Pancreas (tissue), 10 donors: ENCODE results near the gene GABBR2. TPM values are rescaled to one million over a fixed set of nuclear protein-coding genes. Genes with fewer than 3 reads are reported as not detected.
"Not testable (repeated sequence)": the region's sequence is repeated elsewhere in the genome, so short reads cannot be mapped to it uniquely, and the experiment has no call there.

ENCODE experiments used
- ATAC-seq, 4 donors: fragments of 200-7000 bp; cut with Tn5 transposase; one replicate each; pipeline versions ENCODE4 v1.8.0 to v1.9.1; 2020; ENCODE audit warnings: mild to moderate bottlenecking in 4 of 4, moderate library complexity in 4 of 4
- DNase-seq, 6 donors: peaks; one replicate each; pipeline ENCODE4 v3.0.0-alpha.2; 2020
- FAIRE-seq: peaks from 2 replicates; lab custom pipeline; 2012; peaks lifted over from hg19 to GRCh38; lab: Jason Lieb, UNC
- H3K27ac ChIP-seq, 4 donors: fragments of 200-600 bp; sonication (generic); 1 replicate in 3 of 4; 2 replicates in 1 of 4; pipeline versions ENCODE4 v1.5.0 to v1.8.0; 2020
- H3K27me3 ChIP-seq, 4 donors: fragments of 200-600 bp; one replicate each; pipeline ENCODE4 v1.8.0; 2021
- H3K36me3 ChIP-seq, 3 donors: fragments of 200-600 bp; sonication (generic) in 1 of 3; one replicate each; pipeline versions ENCODE4 v1.5.0 to v1.8.0; 2020 to 2021
- H3K4me1 ChIP-seq, 3 donors: fragments of 200-600 bp; one replicate each; pipeline ENCODE4 v1.8.0; 2021
- H3K4me3 ChIP-seq, 4 donors: fragments of 200-600 bp; sonication (generic) in 2 of 4; one replicate each; pipeline versions ENCODE4 v1.5.0 to v1.8.0; 2020 to 2021
- H3K9me3 ChIP-seq, 4 donors: fragments of 200-600 bp; one replicate each; pipeline ENCODE4 v1.8.0; 2021
- WGBS, 2 donors: extraction: QIAGEN DNeasy Blood & Tissue Kit; methylation state at CpG; one replicate each; pipeline ENCODE4 v1.1.7; 2013; 5-methylcytosine and 5-hydroxymethylcytosine counted together
- intact Hi-C, 3 donors: fragments of 100-400 bp; cut with DNase I; formaldehyde crosslinking; loops; one replicate each; pipeline versions ENCODE4 v1.11.1 to v1.14.2; 2022
- polyA plus RNA-seq, 2 donors: library from polyadenylated mRNA; stranded (reverse); fragments of 200-250 nt; gene quantifications; one replicate each; pipeline ENCODE4 v1.2.3, GENCODE V29; 2013
- total RNA-seq, 6 donors: library from RNA; stranded (reverse); fragmentation: NEBNext Ultra II Directional in 4 of 6; extraction: Animal tissue kit (Norgen Biotek cat#: 25700) in 4 of 6; gene quantifications; one replicate each; pipeline versions ENCODE4 v1.2.1 to v1.2.4, GENCODE V29; 2021 to 2023
- TF ChIP-seq, protein P1 (sequence below), 4 donors: fragments of 200-600 bp; sonication (generic) in 3 of 4; IDR thresholded peaks; one replicate each; pipeline versions ENCODE4 v1.5.0 to v1.8.0; 2021; ENCODE audit warnings: antibody characterized with exemption in 4 of 4
- donor health status: healthy with polysubstance abuse.
- donor health status: DM: no; HTN: no; CAD: no; lungs with moderate emphysema.
- donor health status: DM: no; HTN: no; CAD: no.
- donor health status: control.
- donor health status: control.
- donor health status: Bipolar disorder and iron deficiency.
- donor health status: DM: yes; HTN: yes; CAD: no.
- donor health status: DM: no; HTN: no; CAD: no.
- donor health status: DM: no; HTN: no; CAD: no.
- donor health status: DM: yes; HTN: yes; CAD: no.

The GABBR2 gene
- total and polyA plus RNA-seq, 8 donors = 0.04 to 0.14 (median 0.07) TPM; not detected in 4

GRCh38 chr9:98285446-98285845 is 423.3 kb downstream of the GABBR2 start:
- H3K4me1 ChIP-seq = no peaks in the 10 kb centered on the region
- ATAC-seq (no peak), FAIRE-seq (no peak), DNase-seq (no peak)
- no peaks in the 10 kb centered on the region for H3K27me3 ChIP-seq
- intact Hi-C loops = no loop called here
- H3K36me3 ChIP-seq = no peaks in the 10 kb centered on the region
- H3K27ac ChIP-seq = no peak overlapping the region
- no peaks in the 10 kb centered on the region for H3K9me3 ChIP-seq
- TF ChIP-seq, protein P1, sequence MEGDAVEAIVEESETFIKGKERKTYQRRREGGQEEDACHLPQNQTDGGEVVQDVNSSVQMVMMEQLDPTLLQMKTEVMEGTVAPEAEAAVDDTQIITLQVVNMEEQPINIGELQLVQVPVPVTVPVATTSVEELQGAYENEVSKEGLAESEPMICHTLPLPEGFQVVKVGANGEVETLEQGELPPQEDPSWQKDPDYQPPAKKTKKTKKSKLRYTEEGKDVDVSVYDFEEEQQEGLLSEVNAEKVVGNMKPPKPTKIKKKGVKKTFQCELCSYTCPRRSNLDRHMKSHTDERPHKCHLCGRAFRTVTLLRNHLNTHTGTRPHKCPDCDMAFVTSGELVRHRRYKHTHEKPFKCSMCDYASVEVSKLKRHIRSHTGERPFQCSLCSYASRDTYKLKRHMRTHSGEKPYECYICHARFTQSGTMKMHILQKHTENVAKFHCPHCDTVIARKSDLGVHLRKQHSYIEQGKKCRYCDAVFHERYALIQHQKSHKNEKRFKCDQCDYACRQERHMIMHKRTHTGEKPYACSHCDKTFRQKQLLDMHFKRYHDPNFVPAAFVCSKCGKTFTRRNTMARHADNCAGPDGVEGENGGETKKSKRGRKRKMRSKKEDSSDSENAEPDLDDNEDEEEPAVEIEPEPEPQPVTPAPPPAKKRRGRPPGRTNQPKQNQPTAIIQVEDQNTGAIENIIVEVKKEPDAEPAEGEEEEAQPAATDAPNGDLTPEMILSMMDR (IDR thresholded peaks at IDR 0.05) = no peak
- no peak overlapping the region for H3K4me3 ChIP-seq
- WGBS, 2 donors = 58 to 62% methylated on average over 4 of the region's 4 CpGs

DNA sequence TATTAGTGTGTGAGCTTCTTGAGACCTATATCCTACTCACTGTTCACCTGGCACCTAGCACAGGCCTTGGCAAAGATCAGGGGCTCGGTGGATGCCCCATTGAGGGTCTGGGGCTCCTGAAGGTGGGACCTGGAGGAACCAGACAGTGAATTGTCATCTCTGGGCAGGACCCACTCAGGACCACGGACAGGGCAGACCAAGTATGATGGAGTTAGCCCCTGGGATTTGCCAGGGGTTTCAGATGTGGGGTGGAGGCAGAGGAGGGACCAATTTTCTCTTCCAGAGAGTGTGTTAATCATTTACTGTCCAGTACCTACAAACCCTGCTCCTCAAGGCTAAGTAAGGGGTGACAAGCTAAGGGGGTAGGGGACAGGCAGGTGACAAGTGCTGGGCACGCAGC is 424.0 kb downstream of the GABBR2 start:
- intact Hi-C loops = no loop called here
- Histone ChIP-seq H3K27me3 (no peaks in the 10 kb centered on the region), H3K36me3 (no peaks in the 10 kb centered on the region), H3K4me3 (no peak overlapping the region), H3K27ac (no peak overlapping the region), H3K4me1 (no peaks in the 10 kb centered on the region), H3K9me3 (no peaks in the 10 kb centered on the region)
- 53 to 63% methylated on average over 3 of the region's 3 CpGs for WGBS, 2 donors
- ATAC-seq (no peak), FAIRE-seq (no peak), DNase-seq (no peak)
- TF ChIP-seq, protein P1 (IDR thresholded peaks at IDR 0.05) = no peak

DNA sequence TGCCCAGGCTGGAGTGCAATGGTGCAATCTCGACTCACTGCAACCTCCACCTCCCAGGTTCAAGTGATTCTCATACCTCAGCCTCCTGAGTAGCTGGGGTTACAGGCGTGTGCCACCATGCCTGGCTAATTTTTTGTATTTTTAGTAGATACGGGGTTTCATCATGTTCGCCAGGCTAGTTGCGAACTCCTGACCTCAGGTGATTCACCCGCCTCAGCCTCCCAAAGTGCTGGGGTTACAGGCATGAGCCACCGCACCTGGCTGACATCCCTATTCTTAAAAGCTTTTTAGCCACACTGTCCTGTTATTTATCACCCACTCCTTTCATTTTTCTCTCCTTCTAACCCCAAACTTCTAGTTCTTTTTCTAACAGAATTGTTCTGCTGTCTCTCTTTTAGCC is 425.6 kb downstream of the GABBR2 start:
- ATAC-seq, H3K4me3 ChIP-seq, FAIRE-seq, H3K27me3 ChIP-seq, H3K4me1 ChIP-seq, DNase-seq, H3K27ac ChIP-seq, intact Hi-C loops, H3K36me3 ChIP-seq, H3K9me3 ChIP-seq: not testable (repeated sequence)
- 68 to 83% methylated on average over 7 of the region's 7 CpGs for WGBS, 2 donors

DNA sequence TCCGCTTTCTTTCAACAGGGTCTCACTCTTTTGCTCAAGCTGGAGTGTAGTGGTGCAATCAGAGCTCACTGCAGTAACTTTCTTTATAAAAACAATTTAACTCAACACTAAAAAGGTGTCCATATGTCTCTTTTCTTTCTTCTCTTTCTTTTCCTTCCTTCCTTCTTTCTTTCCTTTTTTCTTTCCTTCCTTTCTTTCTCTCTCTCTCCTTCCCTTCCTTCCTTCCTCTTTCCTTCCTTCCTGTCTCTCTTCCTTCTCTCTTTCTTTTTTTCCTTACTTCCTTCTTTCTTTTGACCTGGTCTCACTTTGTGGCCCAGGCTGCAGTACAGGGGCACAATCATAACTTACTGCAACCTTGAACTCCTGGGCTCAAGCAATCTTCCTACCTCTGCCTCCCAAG is 427.5 kb downstream of the GABBR2 start:
- TF ChIP-seq, protein P1 (IDR thresholded peaks at IDR 0.05) = no peak
- 96 to 100% methylated on average over 1 of the region's 1 CpG for WGBS, 2 donors
- Histone ChIP-seq H3K9me3 (no peaks in the 10 kb centered on the region), H3K27me3 (no peaks in the 10 kb centered on the region), H3K4me1 (no peaks in the 10 kb centered on the region), H3K36me3 (no peaks in the 10 kb centered on the region), H3K4me3 (no peak overlapping the region), H3K27ac (no peak overlapping the region)
- ATAC-seq (no peak), FAIRE-seq (no peak), DNase-seq (no peak)
- intact Hi-C loops = no loop called here

DNA sequence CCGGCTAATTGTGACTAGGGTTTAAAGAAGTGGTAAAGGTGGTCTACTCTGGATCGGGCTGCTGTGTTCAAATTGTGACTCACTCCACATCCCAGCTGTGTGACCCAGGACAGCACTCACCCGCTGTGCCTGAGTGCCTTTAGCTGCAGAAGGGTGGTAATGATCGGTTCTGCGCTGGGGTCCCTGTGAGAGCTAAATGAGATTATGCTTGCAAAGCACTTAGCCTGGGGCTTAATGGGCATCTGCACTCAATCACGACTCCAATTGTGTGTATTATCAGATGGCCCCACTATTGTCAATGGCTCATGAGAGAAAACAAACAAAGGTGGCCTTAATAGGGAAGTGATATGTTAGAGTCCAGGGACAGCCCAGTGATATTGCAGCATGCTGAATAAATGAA is 428.2 kb downstream of the GABBR2 start:
- DNase-seq = no peak
- 60% methylated on average over 6 of the region's 6 CpGs for WGBS, 2 donors
- H3K4me3 ChIP-seq = no peak overlapping the region

More for the DNA sequence above, 428.2 kb downstream of the GABBR2 start:
- no peaks in the 10 kb centered on the region for H3K27me3 ChIP-seq
- intact Hi-C loops = no loop called here
- no peaks in the 10 kb centered on the region for H3K4me1 ChIP-seq
- TF ChIP-seq, protein P1 (IDR thresholded peaks at IDR 0.05) = no peak
- ATAC-seq (no peak), FAIRE-seq (no peak)
- no peaks in the 10 kb centered on the region for H3K9me3 ChIP-seq
- no peak overlapping the region for H3K27ac ChIP-seq
- no peaks in the 10 kb centered on the region for H3K36me3 ChIP-seq
